T47D (cell line): ENCODE results near the gene SERPINA12.
"Not testable (repeated sequence)": the region's sequence is repeated elsewhere in the genome, so short reads cannot be mapped to it uniquely, and the experiment has no call there.

Experiments used
- DNase-seq, 2 experiments: peaks; one replicate each; pipeline versions ENCODE4 v3.0.0 to v3.0.0-alpha.2; 2011 to 2012; ENCODE audit warnings: low read depth in 1 of 2, low spot score in 1 of 2
- JUND ChIP-seq: IDR thresholded peaks from 2 replicates; pipeline ENCODE4 v1.6.1; 2012; ENCODE audit warnings: low read depth
- in situ Hi-C: cut with HindIII; loops from 2 replicates; pipeline ENCODE4 v1.10.0; 2016; ENCODE audit warnings: low sequenced_read_pairs, low pct_unique_long_range_greater_than_20kb

The SERPINA12 gene

GRCh38 chr14:94500264-94500663 lies 9.0 kb downstream of the SERPINA12 start:
- DNase-seq = peak in 1 of 2 experiments; percentile 21

DNA sequence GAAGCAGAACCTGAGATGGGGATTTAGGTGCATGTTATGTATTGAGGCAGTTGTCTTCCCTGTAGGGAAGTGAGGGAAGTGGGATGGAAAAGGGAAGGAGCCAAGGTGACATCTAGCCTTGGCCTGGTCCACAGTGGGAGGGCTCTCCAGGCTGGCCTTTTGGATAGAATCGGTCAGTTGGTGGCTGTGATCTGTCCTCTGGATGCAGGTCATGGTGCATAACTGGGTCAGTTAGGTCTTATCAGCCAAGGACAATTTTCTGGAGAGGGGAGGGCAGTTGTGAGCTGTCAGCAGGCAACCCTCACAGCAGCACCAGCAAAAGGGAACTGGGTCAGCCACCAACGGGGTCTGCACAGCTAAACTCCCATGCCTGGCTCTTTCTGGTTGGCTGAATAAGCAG lies 9.6 kb downstream of the SERPINA12 start:
- TF ChIP-seq JUND = no peak
- DNase-seq = no peak
- in situ Hi-C loops = no loop called here

More at GRCh38 chr14:94500264-94500663, 9.0 kb downstream of the SERPINA12 start:
- TF ChIP-seq JUND = no peak
- in situ Hi-C loops = no loop called here

- DNase-seq = no peak
- in situ Hi-C loops = no loop called here
- no peak for TF ChIP-seq JUND
These were observed 11.1 kb downstream of the SERPINA12 start for GRCh38 chr14:94498215-94498614.

DNA sequence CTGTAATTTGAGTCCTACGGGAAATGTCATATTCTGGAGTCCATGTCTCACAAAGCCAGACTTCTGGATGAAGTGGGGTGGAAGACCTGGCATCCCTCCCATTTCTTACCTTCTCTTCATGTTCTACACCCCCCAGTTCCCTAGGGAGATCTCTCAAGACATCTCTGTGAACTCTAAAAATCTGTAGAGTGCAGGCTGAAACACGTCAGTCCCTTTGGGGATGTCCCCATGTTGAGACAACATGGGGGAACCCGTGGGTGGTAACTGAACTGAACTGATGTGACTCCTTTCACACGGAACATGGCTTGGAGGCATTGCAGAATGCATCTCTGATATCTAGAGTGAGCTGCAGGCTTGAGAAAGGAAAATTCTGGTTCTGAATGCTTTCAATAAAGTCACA lies 15.2 kb downstream of the SERPINA12 start:
- in situ Hi-C loops = no loop called here
- no peak for TF ChIP-seq JUND
- no peak for DNase-seq

GRCh38 chr14:94491511-94491910 lies 17.8 kb downstream of the SERPINA12 start:
- TF ChIP-seq JUND = no peak
- peak in 1 of 2 experiments; percentile 15 for DNase-seq
- in situ Hi-C loops = no loop called here

DNA sequence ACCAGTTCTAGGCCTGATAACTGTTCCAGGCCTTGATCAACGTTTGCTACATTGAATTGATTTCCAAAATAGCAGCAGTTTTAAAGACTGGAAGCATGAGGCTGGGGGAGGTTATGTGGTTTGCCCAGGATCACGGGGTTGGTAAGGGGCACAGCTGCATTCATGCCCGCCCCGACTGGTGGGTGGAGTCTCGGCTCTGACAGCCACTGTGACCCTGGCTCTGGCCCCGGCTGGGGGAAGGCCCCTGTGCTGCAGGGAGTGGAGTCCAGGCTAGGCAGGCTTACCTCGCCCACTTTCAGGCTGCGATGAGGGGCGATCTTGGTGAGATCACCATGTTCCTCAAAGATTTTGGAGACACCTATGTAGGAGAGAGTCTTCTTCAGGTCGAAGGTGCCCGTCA lies 19.9 kb downstream of the SERPINA12 start:
- no peak for DNase-seq
- in situ Hi-C loops = no loop called here
- no peak for TF ChIP-seq JUND

GRCh38 chr14:94486883-94487282 lies 22.4 kb downstream of the SERPINA12 start:
- no peak for TF ChIP-seq JUND
- in situ Hi-C loops = no loop called here
- no peak for DNase-seq

DNA sequence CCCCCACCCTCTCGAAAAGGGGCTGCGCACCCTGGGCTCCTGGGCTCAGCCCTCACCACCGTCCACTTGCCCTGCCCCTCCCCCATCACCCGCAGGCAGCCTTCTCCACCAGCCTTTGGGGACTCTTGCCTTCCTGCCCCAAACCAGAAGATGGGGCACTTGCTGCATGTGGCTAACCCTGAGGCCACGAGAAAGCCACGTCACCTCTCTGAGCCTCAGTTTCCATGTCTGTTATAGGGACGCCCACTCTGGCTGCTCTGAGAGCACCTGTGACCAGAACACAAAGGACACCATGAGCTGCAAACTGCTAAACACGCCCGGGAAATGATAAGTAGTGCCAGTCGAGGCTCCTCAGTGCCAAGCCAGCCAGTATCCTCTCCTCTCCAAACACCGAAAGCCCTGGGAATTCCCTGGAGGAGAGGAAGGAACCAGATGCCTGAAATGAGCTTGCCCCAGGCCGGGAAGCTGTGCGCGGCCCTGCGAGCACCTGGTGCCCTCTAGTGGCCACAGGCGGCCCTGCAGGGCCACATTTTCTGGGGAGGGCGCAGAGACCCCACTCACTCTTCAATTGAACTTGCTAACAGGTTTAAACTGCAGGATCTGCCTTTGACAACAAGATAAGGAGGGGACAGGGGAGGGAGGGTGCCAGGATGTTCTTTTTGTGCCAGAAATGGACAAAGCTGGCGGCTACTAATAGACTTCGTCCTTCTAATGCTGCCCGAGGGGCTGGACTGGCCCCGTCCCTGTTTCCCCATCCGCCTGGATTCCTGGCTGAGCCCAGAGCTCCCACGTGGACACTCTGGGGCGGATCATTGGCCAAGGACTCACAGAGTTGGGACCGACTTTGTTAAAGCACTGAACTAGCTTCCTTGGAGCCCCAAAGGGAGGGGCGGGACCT lies 23.1 kb downstream of the SERPINA12 start:
- in situ Hi-C loops = no loop called here
- TF ChIP-seq JUND = no peak
- DNase-seq = peak; percentile 72 to 93

DNA sequence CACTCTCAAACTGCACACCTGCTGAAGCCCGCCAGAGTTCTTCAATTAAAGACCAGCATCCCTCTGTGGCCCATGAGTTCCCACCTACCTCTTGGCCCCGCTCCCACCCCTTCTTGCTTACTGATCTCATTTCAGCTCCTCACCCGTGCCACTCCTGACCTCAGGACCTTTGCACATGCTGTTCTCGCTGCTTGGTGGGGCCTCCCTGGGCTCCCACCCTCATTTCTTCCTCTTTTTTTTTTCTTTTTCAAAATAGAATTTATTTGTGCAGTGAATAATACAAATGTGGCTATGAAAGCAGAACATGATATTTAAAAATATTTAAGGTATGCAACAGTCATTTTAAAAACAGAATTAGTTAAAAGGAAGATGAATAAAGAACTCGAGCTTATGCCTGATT lies 24.8 kb downstream of the SERPINA12 start:
- no peak for TF ChIP-seq JUND
- in situ Hi-C loops = no loop called here
- DNase-seq = no peak

DNA sequence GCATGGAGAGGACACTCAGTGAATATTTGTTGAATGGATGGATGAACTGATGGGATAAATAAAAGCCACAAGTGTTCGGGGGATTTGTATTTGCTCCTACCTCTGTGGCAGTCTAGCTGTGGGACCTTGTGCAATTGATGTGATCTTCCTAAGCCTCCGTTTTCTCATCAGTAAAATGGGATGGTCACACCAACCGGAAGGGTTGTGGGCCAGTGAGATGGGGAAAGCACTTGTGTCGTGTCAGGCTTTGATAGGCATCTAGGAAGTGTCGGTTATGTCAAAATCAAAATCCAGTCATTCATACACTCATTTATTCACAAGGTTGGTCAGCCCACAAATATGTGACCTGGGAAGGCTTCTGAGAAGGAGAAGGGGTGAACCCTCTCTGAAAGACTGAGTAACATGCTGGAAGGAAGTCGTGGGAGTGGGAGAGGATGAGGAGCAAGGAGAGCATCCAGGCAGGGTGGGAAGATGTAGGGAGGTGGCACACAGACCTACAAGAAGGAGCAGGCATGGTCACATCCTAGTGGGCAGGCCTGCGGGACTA lies 25.5 kb downstream of the SERPINA12 start:
- DNase-seq = no peak
- in situ Hi-C loops = no loop called here
- no peak for TF ChIP-seq JUND

- in situ Hi-C loops = no loop called here
- TF ChIP-seq JUND = no peak
- DNase-seq = no peak
These were observed 26.2 kb downstream of the SERPINA12 start for GRCh38 chr14:94483071-94483451.

DNA sequence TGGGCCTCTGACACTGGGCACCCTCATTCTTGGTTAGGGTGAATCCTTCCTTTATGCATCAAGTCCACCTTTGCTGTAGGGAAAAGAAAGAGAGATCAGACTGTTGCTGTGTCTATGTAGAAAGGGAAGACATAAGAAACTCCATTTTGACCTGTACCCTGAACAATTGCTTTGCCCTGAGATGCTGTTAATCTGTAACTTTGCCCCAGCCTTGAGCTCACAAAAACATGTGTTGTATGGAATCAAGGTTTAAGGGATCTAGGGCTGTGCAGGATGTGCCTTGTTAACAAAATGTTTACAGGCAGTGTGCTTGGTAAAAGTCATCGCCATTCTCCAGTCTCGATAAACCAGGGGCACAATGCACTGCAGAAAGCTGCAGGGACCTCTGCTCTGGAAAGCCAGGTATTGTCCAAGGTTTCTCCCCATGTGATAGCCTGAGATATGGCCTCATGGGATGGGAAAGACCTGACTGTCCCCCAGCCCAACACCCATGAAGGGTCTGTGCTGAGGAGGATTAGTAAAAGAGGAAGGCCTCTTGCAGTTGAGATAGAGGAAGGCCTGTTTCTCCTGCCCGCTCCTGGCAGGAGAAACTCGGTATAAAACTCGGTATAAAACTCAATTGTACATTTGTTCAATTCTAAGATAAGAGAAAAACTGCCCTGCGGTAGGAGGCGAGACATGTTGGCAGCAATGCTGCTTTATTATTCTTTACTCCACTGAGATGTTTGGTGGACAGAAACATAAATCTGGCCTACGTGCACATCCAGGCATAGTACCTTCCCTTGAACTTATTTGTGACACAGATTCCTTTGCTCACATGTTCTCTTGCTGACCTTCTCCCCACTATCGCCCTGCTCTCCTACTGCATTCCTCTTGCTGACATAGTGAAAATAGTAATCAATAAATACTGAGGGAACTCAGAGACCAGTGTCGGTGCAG lies 26.9 kb downstream of the SERPINA12 start:
- in situ Hi-C loops, DNase-seq: not testable (repeated sequence)
